Neuronal stem cell (in vitro differentiated cells): ENCODE results near the gene NBR1.
"Not testable (repeated sequence)": the region's sequence is repeated elsewhere in the genome, so short reads cannot be mapped to it uniquely, and the experiment has no call there.

ENCODE experiments used
- DNase-seq: peaks from one replicate; pipeline ENCODE4 v3.0.0-alpha.2; 2013; ENCODE audit warnings: low spot score
- H2AFZ ChIP-seq: one replicate; pipeline ENCODE4 v1.6.1; 2013; ENCODE audit warnings: mild to moderate bottlenecking, low read length, inconsistent platforms
- H2AK5ac ChIP-seq: 2 replicates; pipeline ENCODE4 v1.6.1; 2013; ENCODE audit warnings: low read depth, mild to moderate bottlenecking, inconsistent platforms, low read length, moderate library complexity, mixed read lengths
- H2BK120ac ChIP-seq: 2 replicates; pipeline ENCODE4 v1.6.1; 2013; ENCODE audit warnings: low read depth, mild to moderate bottlenecking, inconsistent platforms, low read length, moderate library complexity, mixed read lengths
- H2BK12ac ChIP-seq: one replicate; pipeline ENCODE4 v1.6.1; 2013; ENCODE audit warnings: low read length, inconsistent platforms
- H2BK15ac ChIP-seq: 2 replicates; pipeline ENCODE4 v1.6.1; 2013; ENCODE audit warnings: mild to moderate bottlenecking, low read length, inconsistent platforms, mixed read lengths
- H2BK5ac ChIP-seq: one replicate; pipeline ENCODE4 v1.6.1; 2013; ENCODE audit warnings: inconsistent platforms, mild to moderate bottlenecking, low read length, moderate library complexity
- H3K14ac ChIP-seq: one replicate; pipeline ENCODE4 v1.6.1; 2013; ENCODE audit warnings: low read length, inconsistent platforms
- H3K18ac ChIP-seq: 2 replicates; pipeline ENCODE4 v1.6.1; 2013; ENCODE audit warnings: low read length, inconsistent platforms
- H3K23ac ChIP-seq: 2 replicates; pipeline ENCODE4 v1.6.1; 2013; ENCODE audit warnings: low read depth, mild to moderate bottlenecking, mixed read lengths, low read length, inconsistent platforms; ENCODE audit not compliant: poor library complexity
- H3K27ac ChIP-seq: replicated peaks from 3 replicates; pipeline ENCODE4 v1.5.1; 2013; ENCODE audit warnings: low read length, inconsistent platforms
- H3K27me3 ChIP-seq, 3 experiments: 2 replicates each; pipeline ENCODE4 v1.6.1; 2013; ENCODE audit warnings: low read length in 3 of 3, mild to moderate bottlenecking in 2 of 3, inconsistent platforms in 1 of 3, low read depth in 1 of 3, mixed read lengths in 1 of 3, moderate library complexity in 1 of 3; ENCODE audit not compliant: control insufficient read depth in 3 of 3, insufficient read depth in 3 of 3
- H3K36me3 ChIP-seq, 2 donors: replicated peaks in 1 of 2; 2 replicates each; pipeline ENCODE4 v1.6.1; 2013; ENCODE audit warnings: low read length in 2 of 2; ENCODE audit not compliant: control insufficient read depth in 2 of 2, insufficient read depth in 2 of 2
- H3K4ac ChIP-seq: 2 replicates; pipeline ENCODE4 v1.6.1; 2013; ENCODE audit warnings: inconsistent platforms, mild to moderate bottlenecking, low read length, moderate library complexity
- H3K4me1 ChIP-seq, 2 donors: 1 replicate in 1 of 2; 2 replicates in 1 of 2; pipeline ENCODE4 v1.6.1; 2013; ENCODE audit warnings: low read length in 2 of 2, low read depth in 1 of 2; ENCODE audit not compliant: control insufficient read depth in 2 of 2, insufficient read depth in 1 of 2
- H3K4me2 ChIP-seq: one replicate; pipeline ENCODE4 v1.6.1; 2013; ENCODE audit warnings: mild to moderate bottlenecking, low read length, inconsistent platforms; ENCODE audit not compliant: insufficient read depth, poor library complexity, severe bottlenecking
- H3K4me3 ChIP-seq, 2 donors: 2 replicates each; pipeline ENCODE4 v1.5.1; 2013; ENCODE audit warnings: low read length in 2 of 2, mild to moderate bottlenecking in 2 of 2, inconsistent platforms in 1 of 2, moderate library complexity in 1 of 2
- H3K79me1 ChIP-seq: one replicate; pipeline ENCODE4 v1.6.1; 2013; ENCODE audit warnings: low read depth, mild to moderate bottlenecking, inconsistent platforms, low read length, moderate library complexity
- H3K9ac ChIP-seq: one replicate; pipeline ENCODE4 v1.6.1; 2013; ENCODE audit warnings: mild to moderate bottlenecking, low read depth, low read length, inconsistent platforms; ENCODE audit not compliant: poor library complexity
- H3K9me3 ChIP-seq, 2 donors: replicated peaks in 1 of 2; 2 replicates each; pipeline versions ENCODE3 to v1.6.1; 2013; ENCODE audit warnings: low read length in 2 of 2, mild to moderate bottlenecking in 2 of 2, inconsistent platforms in 1 of 2, low read depth in 1 of 2, mixed read lengths in 1 of 2, moderate library complexity in 1 of 2; ENCODE audit not compliant: control insufficient read depth in 2 of 2, insufficient read depth in 1 of 2
- H4K8ac ChIP-seq: one replicate; pipeline ENCODE4 v1.6.1; 2013; ENCODE audit warnings: low read depth, mild to moderate bottlenecking, inconsistent platforms, low read length, moderate library complexity
- H4K91ac ChIP-seq: one replicate; pipeline ENCODE4 v1.6.1; 2013; ENCODE audit warnings: low read length, low read depth, mild to moderate bottlenecking, inconsistent platforms; ENCODE audit not compliant: poor library complexity
- WGBS, 2 donors: extraction: QIAGEN DNeasy Blood & Tissue Kit; methylation state at CpG; one replicate each; pipeline ENCODE4 v1.1.7; 2013; ENCODE audit warnings: missing lambda C conversion rate in 2 of 2, mixed read lengths in 1 of 2; ENCODE audit not compliant: insufficient read length in 2 of 2, insufficient replicate concordance in 1 of 2; ENCODE audit errors: extremely low coverage in 2 of 2; 5-methylcytosine and 5-hydroxymethylcytosine counted together

NBR1 gene

GRCh38 chr17:43146649-43147048, 24.4 kb upstream of the NBR1 start:
- no peak overlapping the region for H3K14ac ChIP-seq
- no peak overlapping the region for H2BK5ac ChIP-seq
- no peak overlapping the region for H3K4ac ChIP-seq
- no peak overlapping the region for H3K4me2 ChIP-seq
- no peak for DNase-seq
- H2BK120ac ChIP-seq = no peak overlapping the region
- H2AK5ac ChIP-seq = no peak overlapping the region
- no CpG with 5 or more reads among the region's 4 CpGs for WGBS, 2 donors
- peaks cover 2 to 15% of the 10 kb centered on the region in 2 donors for H3K36me3 ChIP-seq
- H3K27me3 ChIP-seq = no peaks in the 10 kb centered on the region
- H2AFZ ChIP-seq = no peak overlapping the region
- no peak overlapping the region for H2BK12ac ChIP-seq
- H4K8ac ChIP-seq = no peak overlapping the region
- H3K9ac ChIP-seq = no peak overlapping the region
- peaks cover 0 to 2% of the 10 kb centered on the region in 2 donors for H3K4me1 ChIP-seq
- H3K23ac ChIP-seq = no peak overlapping the region
- no peaks in the 10 kb centered on the region for H3K9me3 ChIP-seq
- no peaks in the 10 kb centered on the region for H3K79me1 ChIP-seq
- no peak overlapping the region for H3K4me3 ChIP-seq
- H2BK15ac ChIP-seq = no peak overlapping the region
- no peak overlapping the region for H3K18ac ChIP-seq
- no peak overlapping the region for H3K27ac ChIP-seq
- no peak overlapping the region for H4K91ac ChIP-seq

GRCh38 chr17:43151880-43152456, 19.0 kb upstream of the NBR1 start:
- no peak overlapping the region for H3K4ac ChIP-seq
- H3K4me1 ChIP-seq = no peaks in the 10 kb centered on the region
- WGBS, 2 donors = no CpG with 5 or more reads among the region's 3 CpGs
- H3K14ac ChIP-seq = no peak overlapping the region
- H3K4me3 ChIP-seq = no peak overlapping the region
- H3K4me2 ChIP-seq = no peak overlapping the region
- H4K8ac ChIP-seq = no peak overlapping the region
- no peak overlapping the region for H3K18ac ChIP-seq
- H2BK12ac ChIP-seq = no peak overlapping the region
- no peak overlapping the region for H2AK5ac ChIP-seq
- no peaks in the 10 kb centered on the region for H3K9me3 ChIP-seq
- no peaks in the 10 kb centered on the region for H3K27me3 ChIP-seq
- H3K79me1 ChIP-seq = no peaks in the 10 kb centered on the region
- H4K91ac ChIP-seq = no peak overlapping the region
- no peak overlapping the region for H3K27ac ChIP-seq
- H2AFZ ChIP-seq = no peak overlapping the region
- no peak for DNase-seq
- no peak overlapping the region for H2BK5ac ChIP-seq
- H3K36me3 ChIP-seq = peaks cover 0 to 5% of the 10 kb centered on the region in 2 donors
- H3K23ac ChIP-seq = no peak overlapping the region
- H2BK15ac ChIP-seq = no peak overlapping the region
- no peak overlapping the region for H3K9ac ChIP-seq
- H2BK120ac ChIP-seq = no peak overlapping the region

GRCh38 chr17:43153197-43153835, 17.7 kb upstream of the NBR1 start:
- H2AFZ ChIP-seq, DNase-seq: not testable (repeated sequence)

GRCh38 chr17:43155666-43156065, 15.3 kb upstream of the NBR1 start:
- peaks cover 1% of the 10 kb centered on the region for H3K79me1 ChIP-seq
- H2BK15ac ChIP-seq = no peak overlapping the region
- no peak overlapping the region for H3K4me3 ChIP-seq
- H2BK12ac ChIP-seq = no peak overlapping the region
- no peak overlapping the region for H3K9ac ChIP-seq
- no peak overlapping the region for H4K91ac ChIP-seq
- no peak overlapping the region for H2AK5ac ChIP-seq
- no peak overlapping the region for H3K4ac ChIP-seq
- DNase-seq = no peak
- H2BK120ac ChIP-seq = no peak overlapping the region
- H3K27me3 ChIP-seq = no peaks in the 10 kb centered on the region
- no peaks in the 10 kb centered on the region for H3K4me1 ChIP-seq
- H3K18ac ChIP-seq = no peak overlapping the region
- H2BK5ac ChIP-seq = no peak overlapping the region
- H3K4me2 ChIP-seq = no peak overlapping the region
- no peak overlapping the region for H3K14ac ChIP-seq
- H3K27ac ChIP-seq = no peak overlapping the region
- H3K23ac ChIP-seq = no peak overlapping the region
- H2AFZ ChIP-seq = no peak overlapping the region
- H3K9me3 ChIP-seq = no peaks in the 10 kb centered on the region
- H4K8ac ChIP-seq = no peak overlapping the region
- H3K36me3 ChIP-seq = peaks cover 3 to 9% of the 10 kb centered on the region in 2 donors
- no CpG with 5 or more reads among the region's 3 CpGs for whole genome bisulfite sequencing, 2 donors

More at GRCh38 chr17:43153197-43153835, 17.7 kb upstream of the NBR1 start:
- H4K91ac ChIP-seq, H3K4me3 ChIP-seq, H3K9ac ChIP-seq, H3K4ac ChIP-seq, H3K9me3 ChIP-seq, H3K14ac ChIP-seq, H2AK5ac ChIP-seq, H3K23ac ChIP-seq, H3K27ac ChIP-seq, H3K4me2 ChIP-seq, H2BK12ac ChIP-seq, H2BK5ac ChIP-seq, H3K27me3 ChIP-seq, H2BK15ac ChIP-seq, H2BK120ac ChIP-seq, H3K18ac ChIP-seq, H4K8ac ChIP-seq, H3K79me1 ChIP-seq, H3K4me1 ChIP-seq, H3K36me3 ChIP-seq: not testable (repeated sequence)
- whole genome bisulfite sequencing, 2 donors = no CpG with 5 or more reads among the region's 3 CpGs
